ENCODE results near the gene B2M.

Gene B2M

GRCh38 chr15:44713006-44713966, 2.0 kb downstream of the B2M start:
- H2AK5ac ChIP-seq (ENCODE audit: low read length): no peak overlapping the region
- peaks cover 0 to 3% of the 10 kb centered on the region in 2 experiments for H3K4me1 ChIP-seq (ENCODE audit: control insufficient read depth in 1 of 2, insufficient read depth in 2 of 2, low read length in 2 of 2)
- peaks cover 6% of the 10 kb centered on the region for H3K79me1 ChIP-seq (ENCODE audit: low read length)

GRCh38 chr15:44715142-44715796, 4.0 kb downstream of the B2M start:
- H2BK12ac ChIP-seq (ENCODE audit: low read length): no peak overlapping the region
- no peaks in the 10 kb centered on the region for H3K9me3 ChIP-seq (ENCODE audit: insufficient read depth, low read depth, low read length)
- H3K4me2 ChIP-seq (ENCODE audit: low read length): no peak overlapping the region
- H2AFZ ChIP-seq (ENCODE audit: insufficient read depth, low read length, poor library complexity): no peak overlapping the region
- H2AK5ac ChIP-seq (ENCODE audit: low read length): no peak overlapping the region
- H2BK120ac ChIP-seq (ENCODE audit: insufficient read depth, low read length, poor library complexity): no peak overlapping the region
- no peak overlapping the region for H4K8ac ChIP-seq (ENCODE audit: low read depth, low read length)
- DNase-seq: no peak
- H2BK5ac ChIP-seq (ENCODE audit: low read depth, low read length, poor library complexity): no peak overlapping the region
- H3K18ac ChIP-seq (ENCODE audit: low read length): no peak overlapping the region
- peaks cover 0 to 11% of the 10 kb centered on the region in 2 experiments for H3K36me3 ChIP-seq (ENCODE audit: control insufficient read depth in 1 of 2, insufficient read depth in 2 of 2, low read length in 2 of 2)
- peaks cover 3% of the 10 kb centered on the region for H3K79me2 ChIP-seq (ENCODE audit: control insufficient read depth, insufficient read depth, low read length, poor library complexity)
- H3K27ac ChIP-seq (ENCODE audit: low read depth, low read length): no peak overlapping the region
- no CpG with 5 or more reads among the region's 6 CpGs for WGBS (ENCODE audit: extremely low coverage, insufficient coverage, insufficient read length)
- H3K4me3 ChIP-seq (ENCODE audit: low read depth, low read length): no peak overlapping the region
- H3K4ac ChIP-seq (ENCODE audit: low read depth, low read length): no peak overlapping the region
- H4K91ac ChIP-seq (ENCODE audit: low read depth, low read length): no peak overlapping the region
- H3K14ac ChIP-seq (ENCODE audit: low read length): no peak overlapping the region
- H4K12ac ChIP-seq (ENCODE audit: low read depth, low read length): no peak overlapping the region
- H3K79me1 ChIP-seq (ENCODE audit: low read length): peaks cover 6% of the 10 kb centered on the region
- no peak overlapping the region for H3K9ac ChIP-seq (ENCODE audit: low read length)
- H3K4me1 ChIP-seq (ENCODE audit: control insufficient read depth in 1 of 2, insufficient read depth in 2 of 2, low read length in 2 of 2): peaks cover 0 to 3% of the 10 kb centered on the region in 2 experiments
- H3K23ac ChIP-seq (ENCODE audit: low read length): no peak overlapping the region
- H3K27me3 ChIP-seq (ENCODE audit: insufficient read depth, low read length): no peaks in the 10 kb centered on the region

More at GRCh38 chr15:44713006-44713966, 2.0 kb downstream of the B2M start:
- Histone ChIP-seq H3K4me3 (ENCODE audit: low read depth, low read length) (no peak overlapping the region), H3K4ac (ENCODE audit: low read depth, low read length) (no peak overlapping the region), H3K14ac (ENCODE audit: low read length) (no peak overlapping the region), H2BK120ac (ENCODE audit: insufficient read depth, low read length, poor library complexity) (no peak overlapping the region), H2AFZ (ENCODE audit: insufficient read depth, low read length, poor library complexity) (no peak overlapping the region), H4K8ac (ENCODE audit: low read depth, low read length) (no peak overlapping the region), H2BK5ac (ENCODE audit: low read depth, low read length, poor library complexity) (no peak overlapping the region), H3K36me3 (ENCODE audit: control insufficient read depth in 1 of 2, insufficient read depth in 2 of 2, low read length in 2 of 2) (peaks cover 0 to 11% of the 10 kb centered on the region in 2 experiments), H3K27me3 (ENCODE audit: insufficient read depth, low read length) (no peaks in the 10 kb centered on the region), H4K91ac (ENCODE audit: low read depth, low read length) (no peak overlapping the region), H3K27ac (ENCODE audit: low read depth, low read length) (no peak overlapping the region), H3K23ac (ENCODE audit: low read length) (no peak overlapping the region), H3K18ac (ENCODE audit: low read length) (no peak overlapping the region), H3K4me2 (ENCODE audit: low read length) (no peak overlapping the region), H2BK12ac (ENCODE audit: low read length) (no peak overlapping the region), H3K9me3 (ENCODE audit: insufficient read depth, low read depth, low read length) (no peaks in the 10 kb centered on the region), H3K9ac (ENCODE audit: low read length) (no peak overlapping the region), H3K79me2 (ENCODE audit: control insufficient read depth, insufficient read depth, low read length, poor library complexity) (peaks cover 3% of the 10 kb centered on the region), H4K12ac (ENCODE audit: low read depth, low read length) (no peak overlapping the region)
- no CpG with 5 or more reads among the region's 5 CpGs for WGBS (ENCODE audit: extremely low coverage, insufficient coverage, insufficient read length)
- peak in 1 of 2 donors; percentile 35 for DNase-seq

- H3K4me2 ChIP-seq (ENCODE audit: low read length): no peak overlapping the region
- H3K79me2 ChIP-seq (ENCODE audit: control insufficient read depth, insufficient read depth, low read length, poor library complexity): peaks cover 3% of the 10 kb centered on the region
- no peaks in the 10 kb centered on the region for H3K27me3 ChIP-seq (ENCODE audit: insufficient read depth, low read length)
- H2BK12ac ChIP-seq (ENCODE audit: low read length): no peak overlapping the region
- H3K79me1 ChIP-seq (ENCODE audit: low read length): peaks cover 6% of the 10 kb centered on the region
- no peak overlapping the region for H4K8ac ChIP-seq (ENCODE audit: low read depth, low read length)
- no peak overlapping the region for H4K91ac ChIP-seq (ENCODE audit: low read depth, low read length)
- H2AFZ ChIP-seq (ENCODE audit: insufficient read depth, low read length, poor library complexity): no peak overlapping the region
- peaks cover 0 to 3% of the 10 kb centered on the region in 2 experiments for H3K4me1 ChIP-seq (ENCODE audit: control insufficient read depth in 1 of 2, insufficient read depth in 2 of 2, low read length in 2 of 2)
- no peak for DNase-seq
- no CpG with 5 or more reads among the region's 2 CpGs for WGBS (ENCODE audit: extremely low coverage, insufficient coverage, insufficient read length)
- no peak overlapping the region for H3K14ac ChIP-seq (ENCODE audit: low read length)
- no peak overlapping the region for H2AK5ac ChIP-seq (ENCODE audit: low read length)
- no peak overlapping the region for H3K23ac ChIP-seq (ENCODE audit: low read length)
- H3K36me3 ChIP-seq (ENCODE audit: control insufficient read depth in 1 of 2, insufficient read depth in 2 of 2, low read length in 2 of 2): peaks cover 0 to 11% of the 10 kb centered on the region in 2 experiments
- no peak overlapping the region for H4K12ac ChIP-seq (ENCODE audit: low read depth, low read length)
- no peak overlapping the region for H3K18ac ChIP-seq (ENCODE audit: low read length)
- H2BK5ac ChIP-seq (ENCODE audit: low read depth, low read length, poor library complexity): no peak overlapping the region
- H3K9me3 ChIP-seq (ENCODE audit: insufficient read depth, low read depth, low read length): no peaks in the 10 kb centered on the region
- no peak overlapping the region for H3K4me3 ChIP-seq (ENCODE audit: low read depth, low read length)
- no peak overlapping the region for H3K9ac ChIP-seq (ENCODE audit: low read length)
- no peak overlapping the region for H3K27ac ChIP-seq (ENCODE audit: low read depth, low read length)
- H2BK120ac ChIP-seq (ENCODE audit: insufficient read depth, low read length, poor library complexity): no peak overlapping the region
- H3K4ac ChIP-seq (ENCODE audit: low read depth, low read length): no peak overlapping the region
Observed at GRCh38 chr15:44715797-44716334, 4.5 kb downstream of the B2M start.

- Histone ChIP-seq H3K36me3 (ENCODE audit: control insufficient read depth in 1 of 2, insufficient read depth in 2 of 2, low read length in 2 of 2) (peaks cover 0 to 11% of the 10 kb centered on the region in 2 experiments), H2AFZ (ENCODE audit: insufficient read depth, low read length, poor library complexity) (no peak overlapping the region), H2BK120ac (ENCODE audit: insufficient read depth, low read length, poor library complexity) (no peak overlapping the region), H3K23ac (ENCODE audit: low read length) (no peak overlapping the region), H3K79me1 (ENCODE audit: low read length) (no peaks in the 10 kb centered on the region), H3K27me3 (ENCODE audit: insufficient read depth, low read length) (no peaks in the 10 kb centered on the region), H3K27ac (ENCODE audit: low read depth, low read length) (no peak overlapping the region), H4K91ac (ENCODE audit: low read depth, low read length) (no peak overlapping the region), H4K8ac (ENCODE audit: low read depth, low read length) (no peak overlapping the region), H2BK12ac (ENCODE audit: low read length) (no peak overlapping the region), H2BK5ac (ENCODE audit: low read depth, low read length, poor library complexity) (no peak overlapping the region), H3K18ac (ENCODE audit: low read length) (no peak overlapping the region), H3K14ac (ENCODE audit: low read length) (no peak overlapping the region), H3K9ac (ENCODE audit: low read length) (no peak overlapping the region), H3K4ac (ENCODE audit: low read depth, low read length) (no peak overlapping the region), H3K9me3 (ENCODE audit: insufficient read depth, low read depth, low read length) (no peaks in the 10 kb centered on the region), H3K4me1 (ENCODE audit: control insufficient read depth in 1 of 2, insufficient read depth in 2 of 2, low read length in 2 of 2) (peaks cover 0 to 3% of the 10 kb centered on the region in 2 experiments), H4K12ac (ENCODE audit: low read depth, low read length) (no peak overlapping the region), H2AK5ac (ENCODE audit: low read length) (no peak overlapping the region), H3K4me3 (ENCODE audit: low read depth, low read length) (no peak overlapping the region), H3K79me2 (ENCODE audit: control insufficient read depth, insufficient read depth, low read length, poor library complexity) (no peaks in the 10 kb centered on the region), H3K4me2 (ENCODE audit: low read length) (no peak overlapping the region)
- no CpG with 5 or more reads among the region's 2 CpGs for WGBS (ENCODE audit: extremely low coverage, insufficient coverage, insufficient read length)
- DNase-seq: no peak
Observed at GRCh38 chr15:44716983-44717602, 5.8 kb downstream of the B2M start.
